Testis (tissue), 2 donors: Measurements from ENCODE around the gene ANKH.

Experiments used
- CTCF ChIP-seq, 3 experiments: fragments of 450-650 bp in 2 of 3; fragments of 200-600 bp in 1 of 3; sonication (generic) in 1 of 3; IDR thresholded peaks; one replicate each; pipeline ENCODE4 v1.5.1; 2016 to 2019; ENCODE audit warnings: antibody characterized with exemption in 3 of 3, mild to moderate bottlenecking in 2 of 3, moderate library complexity in 1 of 3
- POLR2A ChIP-seq: fragments of 450-650 bp; IDR thresholded peaks from one replicate; pipeline ENCODE4 v1.6.1; 2017; ENCODE audit warnings: antibody characterized with exemption, mild to moderate bottlenecking, moderate library complexity

- TF ChIP-seq CTCF (IDR thresholded peaks at IDR 0.05) (no peak), POLR2A (no peak)
Observed at GRCh38 chr5:14771972-14772371, 99.6 kb downstream of the ANKH start.
